Measurements from ENCODE around the gene COMMD9.
"Not testable (repeated sequence)": the region's sequence is repeated elsewhere in the genome, so short reads cannot be mapped to it uniquely, and the experiment has no call there.

Gene COMMD9

GRCh38 chr11:36289226-36289852 is at the start of gene COMMD9:
Gene COMMD9, minus strand, starts transcription at chr11:36289424. Its CDS starts 12 bp downstream, at chr11:36289412.
- DNase-seq, result peak; percentile 94

GRCh38 chr11:36333897-36334296 is 44.7 kb upstream of the COMMD9 start:
- no peak for DNase-seq

GRCh38 chr11:36333468-36333867 is 44.2 kb upstream of the COMMD9 start:
- no peak for DNase-seq

GRCh38 chr11:36330411-36330810 is 41.2 kb upstream of the COMMD9 start:
- DNase-seq, result no peak

GRCh38 chr11:36328966-36329673 is 39.9 kb upstream of the COMMD9 start:
- DNase-seq, result no peak

- no peak for DNase-seq
Measured at GRCh38 chr11:36326524-36327419, 37.5 kb upstream of the COMMD9 start.

GRCh38 chr11:36325403-36325802 is 36.2 kb upstream of the COMMD9 start:
- DNase-seq, result not testable (repeated sequence)

- DNase-seq, result not testable (repeated sequence)
Measured at GRCh38 chr11:36324956-36325355, 35.7 kb upstream of the COMMD9 start.

GRCh38 chr11:36317992-36318391 is 28.8 kb upstream of the COMMD9 start:
- DNase-seq, result no peak

- no peak for DNase-seq
Measured at GRCh38 chr11:36316049-36316448, 26.8 kb upstream of the COMMD9 start.

GRCh38 chr11:36314434-36314767 is 25.2 kb upstream of the COMMD9 start:
- no peak for DNase-seq

GRCh38 chr11:36313750-36314433 is 24.7 kb upstream of the COMMD9 start:
- DNase-seq, result no peak

GRCh38 chr11:36312611-36313472 is 23.6 kb upstream of the COMMD9 start:
- no peak for DNase-seq

GRCh38 chr11:36311926-36312595 is 22.8 kb upstream of the COMMD9 start:
- no peak for DNase-seq

GRCh38 chr11:36309779-36310178 is 20.6 kb upstream of the COMMD9 start:
- no peak for DNase-seq

- no peak for DNase-seq
Measured at GRCh38 chr11:36308577-36308976, 19.4 kb upstream of the COMMD9 start.

- peak; percentile 57 for DNase-seq
Measured at GRCh38 chr11:36306888-36307287, 17.7 kb upstream of the COMMD9 start.

- no peak for DNase-seq
Measured at GRCh38 chr11:36305047-36305446, 15.8 kb upstream of the COMMD9 start.

- DNase-seq, result no peak
Measured at GRCh38 chr11:36304351-36304750, 15.1 kb upstream of the COMMD9 start.

- DNase-seq, result no peak
Measured at GRCh38 chr11:36300650-36301049, 11.4 kb upstream of the COMMD9 start.

- DNase-seq, result no peak
Measured at GRCh38 chr11:36296884-36297543, 7.8 kb upstream of the COMMD9 start.

All from CD4-positive, alpha-beta T cell treated with Interleukin-17A for 1 hour (primary cell).